K562 (cell line): ENCODE results near the gene ANKS3. TPM values are rescaled to one million over a fixed set of nuclear protein-coding genes. Genes with fewer than 3 reads are reported as not detected.

Source experiments
- ATF6 ChIP-seq: sonication (generic); formaldehyde crosslinking; IDR thresholded peaks from 2 replicates; pipeline ENCODE4 v1.4.0; 2020; ENCODE audit warnings: mild to moderate bottlenecking, missing genetic modification reagents
- E2F8 ChIP-seq: fragments of 450-650 bp; IDR thresholded peaks from 2 replicates; pipeline ENCODE4 v1.7.1; 2018; ENCODE audit warnings: mild to moderate bottlenecking, low read depth; ENCODE audit not compliant: partially characterized antibody
- ETV5 ChIP-seq: sonication (generic); formaldehyde crosslinking; IDR thresholded peaks from 2 replicates; pipeline ENCODE4 v1.4.0; 2020; ENCODE audit warnings: low read depth, mild to moderate bottlenecking, missing genetic modification reagents
- FOXK2 ChIP-seq, 2 experiments: fragments of 450-650 bp; IDR thresholded peaks in 1 of 2; conservative IDR thresholded peaks in 1 of 2; 2 replicates each; pipeline ENCODE4 v1.6.1; 2016; ENCODE audit warnings: low read depth in 2 of 2, mild to moderate bottlenecking in 1 of 2
- JUN ChIP-seq, 2 experiments: sonication (generic) in 1 of 2; formaldehyde crosslinking in 1 of 2; IDR thresholded peaks; 2 replicates each; pipeline versions ENCODE4 v1.6.1 to v1.8.0; 2012 to 2022; ENCODE audit warnings: borderline replicate concordance in 2 of 2, mild to moderate bottlenecking in 2 of 2, improper control_type of control experiment in 1 of 2, low read depth in 1 of 2, low read length in 1 of 2, missing genetic modification reagents in 1 of 2
- RBM25 ChIP-seq: fragments of 200-400 bp; formaldehyde crosslinking; IDR thresholded peaks from 2 replicates; pipeline ENCODE4 v1.6.1; 2018; ENCODE audit warnings: low read length, low read depth, moderate library complexity; ENCODE audit not compliant: severe bottlenecking
- SP2 ChIP-seq: IDR thresholded peaks from 2 replicates; pipeline ENCODE4 v1.6.1; 2011; ENCODE audit warnings: mild to moderate bottlenecking, low read depth, low read length, moderate library complexity; ENCODE audit not compliant: poor library complexity, severe bottlenecking; ENCODE audit errors: extremely low read depth
- TCF3 ChIP-seq: sonication (generic); formaldehyde crosslinking; IDR thresholded peaks from 2 replicates; pipeline ENCODE4 v1.4.0; 2020; ENCODE audit warnings: mild to moderate bottlenecking, missing genetic modification reagents
- TFAM ChIP-seq: fragments of 250-450 bp; sonication (Bioruptor Pico); conservative IDR thresholded peaks from 2 replicates; pipeline ENCODE4 v1.5.0; 2021; ENCODE audit warnings: mild to moderate bottlenecking, moderate library complexity
- THAP12 ChIP-seq: fragments of 250-450 bp; sonication (Bioruptor Pico); IDR thresholded peaks from 2 replicates; pipeline ENCODE4 v1.9.0; 2021; ENCODE audit warnings: mild to moderate bottlenecking, inconsistent platforms
- TRIM28 ChIP-seq: fragments of 450-650 bp; IDR thresholded peaks from 2 replicates; pipeline ENCODE4 v1.6.1; 2017
- UBTF ChIP-seq, 2 experiments: IDR thresholded peaks; 2 replicates each; pipeline ENCODE4 v1.6.1; 2012; ENCODE audit warnings: improper control_type of control experiment in 2 of 2, low read depth in 2 of 2, low read length in 2 of 2, borderline replicate concordance in 1 of 2
- ZNF384 ChIP-seq: IDR thresholded peaks from 2 replicates; pipeline ENCODE4 v1.6.1; 2012; ENCODE audit warnings: low read depth, low read length, improper control_type of control experiment
- ZNF696 ChIP-seq: fragments of 250-450 bp; sonication (Bioruptor Pico); conservative IDR thresholded peaks from 2 replicates; pipeline ENCODE4 v1.4.0; 2020; ENCODE audit warnings: mild to moderate bottlenecking, moderate library complexity
- polyA plus RNA-seq, 8 experiments: library from polyadenylated mRNA; depleted of rRNA in 4 of 8; stranded (reverse) in 5 of 8; unstranded in 3 of 8; fragments of >200 nt; fragmentation: Nextera tagmentation in 2 of 8; fragmentation: Illumina TruSeq in 1 of 8; extraction: Ambion mirVana in 2 of 8; extraction: Trizol in 1 of 8; gene quantifications; 2 replicates each; pipeline versions ENCODE4 v1.2.1 to v1.2.3, GENCODE V29; 2011 to 2014; ENCODE audit warnings: inconsistent platforms in 1 of 8, missing spikeins in 1 of 8
- total RNA-seq, 7 experiments: library from RNA; depleted of rRNA in 6 of 7; stranded (reverse); fragments of >200 nt in 6 of 7; fragmentation: Illumina TruSeq in 2 of 7; extraction: Trizol in 2 of 7; gene quantifications; 2 replicates each; pipeline versions ENCODE4 v1.2.1 to v1.2.3, GENCODE V29; 2011 to 2021; ENCODE audit warnings: low replicate concordance in 1 of 7

The ANKS3 gene
- total and polyA plus RNA-seq, 9 of the 15 experiments (the other 6 are each of a cell fraction or from before 2014, with no cell fraction given) = 0.43 to 25.7 (median 14.8) TPM

- TF ChIP-seq ZNF384 = no peak
- TF ChIP-seq ATF6 (CRISPR knock-in tag) = peak; percentile 89; the same call in 1 of the 2 replicates
- peak; percentile 71; the same call in 1 of the 2 replicates for TF ChIP-seq TRIM28
- peak; percentile 49 for TF ChIP-seq RBM25
- TF ChIP-seq SP2 = peak; percentile 8
- no peak for TF ChIP-seq ZNF696 (CRISPR knock-in tag)
- peak; percentile 80 to 85 for TF ChIP-seq FOXK2 (conservative IDR thresholded peaks at IDR 0.05 in 1 of 2, IDR thresholded peaks at IDR 0.05 in 1 of 2; ENCODE audit: low read depth in 2 of 2)
- no peak for TF ChIP-seq TFAM (CRISPR knock-in tag)
- TF ChIP-seq ETV5 = 0 out of 2 replicates have a peak, but pooled peaks have one; percentile 57
- TF ChIP-seq UBTF (IDR thresholded peaks at IDR 0.05; ENCODE audit: borderline replicate concordance in 1 of 2, low read depth in 2 of 2, low read length in 2 of 2) = no peak
- no peak for TF ChIP-seq E2F8
- TF ChIP-seq THAP12 (CRISPR knock-in tag) = peak; percentile 79; the same call in 1 of the 2 replicates
- TF ChIP-seq JUN (IDR thresholded peaks at IDR 0.05; ENCODE audit: borderline replicate concordance, low read depth, low read length) = peak; percentile 61; the same call in 1 of the 2 replicates
- 0 out of 2 replicates have a peak, but pooled peaks have one; percentile 2 for TF ChIP-seq JUN (CRISPR knock-in tag; IDR thresholded peaks at IDR 0.05; ENCODE audit: borderline replicate concordance)
- TF ChIP-seq TCF3 = 0 out of 2 replicates have a peak, but pooled peaks have one; percentile 13
Observed at GRCh38 chr16:4766875-4767628, 33.0 kb upstream of the ANKS3 start, which contains the start of gene ZNF500 (continued).
